HepG2 (cell line): ENCODE results near the gene LSM2. TPM values are rescaled to one million over a fixed set of nuclear protein-coding genes. Genes with fewer than 3 reads are reported as not detected.

ENCODE experiments used
- EHMT2 ChIP-seq: fragments of 200-600 bp; sonication (generic); IDR thresholded peaks from 2 replicates; pipeline ENCODE4 v1.7.0; 2017; ENCODE audit warnings: antibody characterized with exemption, low read depth, low read length, borderline replicate concordance
- ESRRA ChIP-seq: sonication (generic); formaldehyde crosslinking; IDR thresholded peaks from 2 replicates; pipeline ENCODE4 v1.5.1; 2020; ENCODE audit warnings: mild to moderate bottlenecking, low read depth, missing genetic modification reagents
- GATA4 ChIP-seq: sonication (generic); IDR thresholded peaks from 2 replicates; pipeline ENCODE4 v1.6.1; 2016; ENCODE audit warnings: antibody characterized with exemption, low read depth, borderline replicate concordance
- HMG20B ChIP-seq: conservative IDR thresholded peaks from 2 replicates; pipeline ENCODE4 v1.6.1; 2016; ENCODE audit warnings: missing genetic modification reagents, missing compliant biosample characterization
- HNRNPUL1 ChIP-seq: fragments of 200-400 bp; formaldehyde crosslinking; IDR thresholded peaks from 2 replicates; pipeline ENCODE4 v1.6.1; 2017; ENCODE audit warnings: low read depth, mild to moderate bottlenecking, low read length, moderate library complexity
- MEIS1 ChIP-seq: sonication (generic); formaldehyde crosslinking; IDR thresholded peaks from 2 replicates; pipeline ENCODE4 v1.9.0; 2021; ENCODE audit warnings: mild to moderate bottlenecking, missing genetic modification reagents, moderate library complexity, borderline replicate concordance
- MXI1 ChIP-seq: IDR thresholded peaks from 3 replicates; pipeline ENCODE4 v1.6.1; 2012; ENCODE audit warnings: low read depth, low read length, inconsistent platforms, borderline replicate concordance
- NR1H2 ChIP-seq: sonication (generic); formaldehyde crosslinking; IDR thresholded peaks from 2 replicates; pipeline ENCODE4 v1.8.1; 2022; ENCODE audit warnings: low read depth, missing genetic modification reagents, borderline replicate concordance
- NR2F2 ChIP-seq: IDR thresholded peaks from 2 replicates; pipeline ENCODE4 v1.6.1; 2012; ENCODE audit warnings: low read depth, inconsistent platforms, borderline replicate concordance
- POGK ChIP-seq: sonication (generic); formaldehyde crosslinking; conservative IDR thresholded peaks from 2 replicates; pipeline ENCODE4 v1.8.0; 2022; ENCODE audit warnings: mild to moderate bottlenecking, moderate library complexity, missing genetic modification reagents
- RNF2 ChIP-seq: fragments of 450-650 bp; conservative IDR thresholded peaks from 2 replicates; pipeline ENCODE4 v1.6.1; 2016; ENCODE audit warnings: low read depth
- SMARCC2 ChIP-seq: fragments of 450-650 bp; IDR thresholded peaks from 2 replicates; pipeline ENCODE4 v1.6.1; 2017; ENCODE audit warnings: antibody characterized with exemption, mild to moderate bottlenecking
- TARDBP ChIP-seq: sonication (generic); formaldehyde crosslinking; IDR thresholded peaks from 2 replicates; pipeline ENCODE4 v1.8.0; 2022; ENCODE audit warnings: mild to moderate bottlenecking, missing genetic modification reagents
- TCF7L2 ChIP-seq: IDR thresholded peaks from 2 replicates; pipeline ENCODE4 v1.6.1; 2011; ENCODE audit warnings: mild to moderate bottlenecking, low read depth, low read length, moderate library complexity
- THYN1 ChIP-seq: sonication (generic); formaldehyde crosslinking; IDR thresholded peaks from 2 replicates; pipeline ENCODE4 v1.8.1; 2023; ENCODE audit warnings: low read depth, mild to moderate bottlenecking, moderate library complexity, missing genetic modification reagents, borderline replicate concordance
- ZBTB21 ChIP-seq: sonication (generic); formaldehyde crosslinking; IDR thresholded peaks from 2 replicates; pipeline ENCODE4 v1.4.0; 2020; ENCODE audit warnings: missing genetic modification reagents
- ZBTB44 ChIP-seq: sonication (generic); formaldehyde crosslinking; IDR thresholded peaks from 2 replicates; pipeline ENCODE4 v1.4.0; 2020; ENCODE audit warnings: missing genetic modification reagents
- ZMYM4 ChIP-seq: sonication (generic); formaldehyde crosslinking; IDR thresholded peaks from 2 replicates; pipeline ENCODE4 v1.8.1; 2023; ENCODE audit warnings: mild to moderate bottlenecking, missing genetic modification reagents
- ZNF337 ChIP-seq: sonication (generic); formaldehyde crosslinking; IDR thresholded peaks from 2 replicates; pipeline ENCODE4 v1.5.1; 2020; ENCODE audit warnings: missing genetic modification reagents, low read depth, mild to moderate bottlenecking, borderline replicate concordance
- ZNF430 ChIP-seq: sonication (generic); formaldehyde crosslinking; IDR thresholded peaks from 2 replicates; pipeline ENCODE4 v1.9.0; 2021; ENCODE audit warnings: mild to moderate bottlenecking, missing genetic modification reagents
- ZNF589 ChIP-seq: sonication (generic); formaldehyde crosslinking; conservative IDR thresholded peaks from 2 replicates; pipeline ENCODE4 v1.8.0; 2022; ENCODE audit warnings: mild to moderate bottlenecking, moderate library complexity, missing genetic modification reagents
- ZNF605 ChIP-seq: sonication (generic); formaldehyde crosslinking; IDR thresholded peaks from 2 replicates; pipeline ENCODE4 v1.8.0; 2022; ENCODE audit warnings: mild to moderate bottlenecking, missing genetic modification reagents
- polyA plus RNA-seq, 8 experiments: library from polyadenylated mRNA; depleted of rRNA in 3 of 8; stranded (reverse) in 7 of 8; unstranded in 1 of 8; fragments of >200 nt; fragmentation: Illumina TruSeq in 4 of 8; extraction: Trizol in 4 of 8; gene quantifications; 2 replicates each; pipeline versions ENCODE4 v1.2.1 to v1.2.3, GENCODE V29; 2011 to 2016; ENCODE audit warnings: low read depth in 4 of 8, missing spikeins in 1 of 8, mixed read lengths in 1 of 8; ENCODE audit not compliant: insufficient read depth in 1 of 8
- total RNA-seq, 5 experiments: library from RNA; depleted of rRNA; stranded (reverse); fragments of >200 nt; fragmentation: Illumina TruSeq; extraction: Trizol; gene quantifications; 2 replicates each; pipeline ENCODE4 v1.2.3, GENCODE V29; 2016; ENCODE audit warnings: low read depth in 1 of 5
- TF ChIP-seq, protein P1 (sequence below): sonication (generic); formaldehyde crosslinking; IDR thresholded peaks from 2 replicates; pipeline ENCODE4 v1.4.0; 2020; ENCODE audit warnings: low read depth, mild to moderate bottlenecking, missing genetic modification reagents
- TF ChIP-seq, protein P2 (sequence below): sonication (generic); formaldehyde crosslinking; IDR thresholded peaks from 2 replicates; pipeline ENCODE4 v1.8.0; 2022; ENCODE audit warnings: mild to moderate bottlenecking, missing genetic modification reagents; ENCODE audit not compliant: insufficient replicate concordance

Gene LSM2
- total and polyA plus RNA-seq, 2 of the 13 experiments (the other 11 are each of a cell fraction or from before 2014, with no cell fraction given) = 69.4 to 90.5 TPM

DNA sequence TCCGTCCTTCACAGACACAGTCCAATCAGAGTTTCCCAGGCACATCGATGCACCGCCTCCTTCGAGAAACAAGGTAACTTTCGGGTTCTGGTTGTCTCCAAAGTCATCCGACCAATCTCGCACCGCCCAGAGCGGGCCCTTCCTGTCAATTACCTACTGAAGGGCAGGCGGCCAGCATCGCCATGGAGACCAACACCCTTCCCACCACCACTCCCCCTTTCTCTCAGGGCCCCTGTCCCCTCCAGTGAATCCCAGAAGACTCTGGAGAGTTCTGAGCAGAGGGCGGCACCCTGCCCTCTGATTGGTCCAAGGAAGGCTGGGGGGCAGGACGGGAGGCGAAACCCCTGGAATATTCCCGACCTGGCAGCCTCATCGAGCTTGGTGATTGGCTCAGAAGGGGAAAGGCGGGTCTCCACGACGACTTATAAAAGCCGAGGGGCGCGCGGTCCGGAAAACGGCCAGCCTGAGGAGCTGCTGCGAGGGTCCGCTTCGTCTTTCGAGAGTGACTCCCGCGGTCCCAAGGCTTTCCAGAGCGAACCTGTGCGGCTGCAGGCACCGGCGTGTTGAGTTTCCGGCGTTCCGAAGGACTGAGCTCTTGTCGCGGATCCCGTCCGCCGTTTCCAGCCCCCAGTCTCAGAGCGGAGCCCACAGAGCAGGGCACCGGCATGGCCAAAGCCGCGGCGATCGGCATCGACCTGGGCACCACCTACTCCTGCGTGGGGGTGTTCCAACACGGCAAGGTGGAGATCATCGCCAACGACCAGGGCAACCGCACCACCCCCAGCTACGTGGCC is 20.7 kb upstream of the LSM2 start, which contains the start of gene HSPA1B (continued):
- TF ChIP-seq THYN1 (CRISPR knock-in tag) = no peak
- TF ChIP-seq, protein P1, sequence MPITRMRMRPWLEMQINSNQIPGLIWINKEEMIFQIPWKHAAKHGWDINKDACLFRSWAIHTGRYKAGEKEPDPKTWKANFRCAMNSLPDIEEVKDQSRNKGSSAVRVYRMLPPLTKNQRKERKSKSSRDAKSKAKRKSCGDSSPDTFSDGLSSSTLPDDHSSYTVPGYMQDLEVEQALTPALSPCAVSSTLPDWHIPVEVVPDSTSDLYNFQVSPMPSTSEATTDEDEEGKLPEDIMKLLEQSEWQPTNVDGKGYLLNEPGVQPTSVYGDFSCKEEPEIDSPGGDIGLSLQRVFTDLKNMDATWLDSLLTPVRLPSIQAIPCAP = no peak
- peak; percentile 93 for TF ChIP-seq POGK
- peak; percentile 91; the same call in 1 of the 2 replicates for TF ChIP-seq ZBTB44 (CRISPR knock-in tag)
- TF ChIP-seq ZNF430 (CRISPR knock-in tag) = peak; percentile 90; the same call in 1 of the 2 replicates
- no peak for TF ChIP-seq ZBTB21
- TF ChIP-seq HNRNPUL1 = no peak
- TF ChIP-seq NR2F2 = peak; percentile 45; the same call in 1 of the 2 replicates
- TF ChIP-seq TCF7L2 = no peak
- peak; percentile 15; the same call in 1 of the 2 replicates for TF ChIP-seq RNF2
- no peak for TF ChIP-seq ZNF589
- TF ChIP-seq ESRRA (CRISPR knock-in tag) = no peak
- peak; percentile 70 for TF ChIP-seq HMG20B
- no peak for TF ChIP-seq SMARCC2
- TF ChIP-seq GATA4 = peak; percentile 97
- TF ChIP-seq MXI1 = peak; percentile 87
- peak; percentile 88 for TF ChIP-seq ZNF337
- peak; percentile 87 for TF ChIP-seq ZNF605
- peak; percentile 89 for TF ChIP-seq ZMYM4
- TF ChIP-seq MEIS1 (CRISPR knock-in tag) = no peak
- no peak for TF ChIP-seq NR1H2 (CRISPR knock-in tag)
- 0 out of 2 replicates have a peak, but pooled peaks have one; percentile 14 for TF ChIP-seq TARDBP (CRISPR knock-in tag)
- no peak for TF ChIP-seq EHMT2
- TF ChIP-seq, protein P2, sequence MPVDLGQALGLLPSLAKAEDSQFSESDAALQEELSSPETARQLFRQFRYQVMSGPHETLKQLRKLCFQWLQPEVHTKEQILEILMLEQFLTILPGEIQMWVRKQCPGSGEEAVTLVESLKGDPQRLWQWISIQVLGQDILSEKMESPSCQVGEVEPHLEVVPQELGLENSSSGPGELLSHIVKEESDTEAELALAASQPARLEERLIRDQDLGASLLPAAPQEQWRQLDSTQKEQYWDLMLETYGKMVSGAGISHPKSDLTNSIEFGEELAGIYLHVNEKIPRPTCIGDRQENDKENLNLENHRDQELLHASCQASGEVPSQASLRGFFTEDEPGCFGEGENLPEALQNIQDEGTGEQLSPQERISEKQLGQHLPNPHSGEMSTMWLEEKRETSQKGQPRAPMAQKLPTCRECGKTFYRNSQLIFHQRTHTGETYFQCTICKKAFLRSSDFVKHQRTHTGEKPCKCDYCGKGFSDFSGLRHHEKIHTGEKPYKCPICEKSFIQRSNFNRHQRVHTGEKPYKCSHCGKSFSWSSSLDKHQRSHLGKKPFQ (CRISPR knock-in tag) = peak; percentile 64
